Peyer's patch (tissue), 4 donors: ENCODE measurements around the gene OPA1.

ENCODE experiments used
- CTCF ChIP-seq, 6 experiments: fragments of 450-650 bp in 4 of 6; fragments of 200-600 bp in 2 of 6; sonication (generic) in 1 of 6; IDR thresholded peaks; one replicate each; pipeline ENCODE4 v1.5.1; 2017 to 2019; ENCODE audit warnings: antibody characterized with exemption in 6 of 6, mild to moderate bottlenecking in 3 of 6, moderate library complexity in 1 of 6
- POLR2A ChIP-seq, 2 donors: fragments of 450-650 bp; IDR thresholded peaks; one replicate each; pipeline ENCODE4 v1.5.1; 2017; ENCODE audit warnings: antibody characterized with exemption in 2 of 2, mild to moderate bottlenecking in 2 of 2, moderate library complexity in 2 of 2

GRCh38 chr3:193648542-193649076, 55.6 kb downstream of the OPA1 start:
- no peak for TF ChIP-seq CTCF (IDR thresholded peaks at IDR 0.05)
- no peak for TF ChIP-seq POLR2A (IDR thresholded peaks at IDR 0.05)
